Astrocyte of the hippocampus (primary cell): ENCODE measurements around the gene TK2.

Source experiments
- DNase-seq: peaks from one replicate; pipeline ENCODE4 v3.0.0; 2011; ENCODE audit warnings: low read depth, low spot score

Gene TK2

DNA sequence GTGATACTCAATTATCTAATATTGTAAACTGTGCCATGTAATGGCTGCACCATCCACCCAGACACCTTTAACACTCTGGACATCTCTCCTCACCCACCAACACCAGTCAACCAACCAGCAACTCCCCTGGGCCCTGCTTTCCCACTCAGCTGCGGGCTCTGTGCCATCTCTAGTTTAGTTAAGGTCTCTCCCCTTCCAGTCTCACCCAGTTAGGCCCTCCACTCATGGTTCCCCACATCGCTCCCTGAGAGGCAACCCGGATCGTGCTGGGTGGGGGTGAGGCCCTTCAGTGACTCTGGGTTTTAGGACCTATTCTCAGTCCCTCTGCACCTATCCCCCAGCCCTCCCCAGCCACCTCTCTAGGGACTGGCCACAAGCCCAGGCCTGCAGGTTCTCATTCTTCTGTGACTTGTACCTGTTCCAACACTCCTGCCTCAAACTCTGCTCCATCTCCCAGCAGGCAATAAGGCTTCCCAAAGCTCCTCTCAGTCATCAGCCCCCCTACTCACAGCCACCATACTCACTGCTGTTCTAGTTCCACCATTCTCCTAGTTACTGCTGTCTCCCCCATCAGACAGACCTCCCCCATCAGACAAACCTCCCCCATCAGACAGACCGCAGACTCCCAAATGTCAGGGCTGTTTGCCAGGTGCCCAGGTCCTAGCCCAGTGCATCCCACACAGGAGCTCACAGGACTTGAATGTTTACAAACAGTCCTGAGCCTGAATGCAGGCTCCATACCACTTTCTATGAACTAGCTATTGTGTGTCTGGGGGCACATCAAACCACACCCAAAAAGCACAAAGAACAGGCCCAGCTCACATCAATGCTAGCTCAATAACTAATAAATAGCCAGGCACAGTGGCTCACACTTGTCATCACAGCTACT is 2.6 kb downstream of the TK2 start:
- DNase-seq: no peak

DNA sequence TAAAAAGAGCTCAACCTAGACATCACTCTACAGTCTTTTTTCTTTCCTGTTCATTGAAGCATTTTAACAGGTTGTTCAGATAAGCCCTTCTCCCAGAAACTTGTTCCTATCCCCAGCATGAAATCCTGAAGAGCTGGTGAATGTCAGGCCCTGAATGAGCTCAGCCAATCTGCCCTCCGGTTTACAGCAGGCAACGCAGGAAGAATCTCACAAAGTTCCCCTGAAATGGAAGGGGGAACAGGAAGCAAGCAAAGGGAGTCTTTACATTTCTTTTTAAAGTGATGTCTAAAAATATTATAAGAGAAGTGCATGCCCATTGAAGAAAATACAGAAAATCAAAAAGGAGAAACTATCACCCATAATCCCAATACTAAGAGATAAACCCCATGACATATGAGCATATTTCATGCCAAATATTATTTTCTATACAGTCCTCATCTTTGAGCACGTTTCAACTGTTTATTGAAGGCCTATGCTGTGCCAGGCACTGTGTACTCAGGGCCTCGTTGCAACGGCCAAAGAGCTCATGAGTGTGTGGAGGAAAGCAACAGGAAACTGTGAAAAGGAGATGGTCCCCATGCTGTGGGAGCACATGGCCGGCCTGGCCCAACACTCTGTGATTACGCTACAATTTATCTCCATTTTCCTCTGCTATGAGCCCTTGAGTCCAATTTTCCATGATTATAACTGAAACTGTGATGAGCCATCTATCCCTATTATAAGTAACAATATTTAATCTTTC is 5.7 kb downstream of the TK2 start:
- DNase-seq: no peak

DNA sequence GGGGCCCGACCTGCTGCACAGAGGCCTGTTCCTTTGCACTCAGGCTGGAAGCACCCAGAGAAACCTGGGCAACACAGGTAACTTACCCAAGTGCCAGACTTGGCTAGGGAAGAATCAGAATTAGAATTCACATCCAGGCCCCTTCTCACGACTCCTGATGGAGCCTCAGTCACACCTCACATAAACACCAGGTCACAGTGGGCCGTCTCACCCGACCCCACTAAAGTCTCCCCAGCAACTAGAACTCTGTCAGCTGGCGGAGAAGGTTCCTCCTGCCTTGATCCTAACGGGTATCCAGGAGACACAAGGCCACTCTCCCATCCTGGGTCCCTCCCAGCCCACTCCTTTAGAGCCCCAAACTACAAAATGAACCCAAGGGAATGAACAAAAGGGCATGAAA is 6.4 kb downstream of the TK2 start:
- no peak for DNase-seq

DNA sequence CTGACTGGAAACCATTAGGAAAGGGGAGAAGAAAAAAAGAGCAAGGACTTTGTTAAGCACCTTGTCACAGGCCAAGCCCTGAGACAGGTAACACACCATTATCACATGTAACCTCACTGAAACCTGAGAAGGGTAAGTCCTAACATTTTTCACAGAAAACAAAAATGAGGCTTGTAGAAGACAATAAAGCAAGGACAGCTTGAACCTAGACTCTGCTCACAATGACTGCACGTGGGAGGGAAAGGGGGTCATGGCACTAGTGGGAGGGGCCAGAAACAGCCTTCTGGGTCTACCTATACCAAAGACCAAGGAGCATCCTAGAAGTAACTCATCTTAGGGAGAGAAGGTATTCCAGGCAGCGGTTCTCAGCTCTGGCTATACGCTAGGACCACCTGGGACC is 7.5 kb downstream of the TK2 start:
- DNase-seq: no peak

DNA sequence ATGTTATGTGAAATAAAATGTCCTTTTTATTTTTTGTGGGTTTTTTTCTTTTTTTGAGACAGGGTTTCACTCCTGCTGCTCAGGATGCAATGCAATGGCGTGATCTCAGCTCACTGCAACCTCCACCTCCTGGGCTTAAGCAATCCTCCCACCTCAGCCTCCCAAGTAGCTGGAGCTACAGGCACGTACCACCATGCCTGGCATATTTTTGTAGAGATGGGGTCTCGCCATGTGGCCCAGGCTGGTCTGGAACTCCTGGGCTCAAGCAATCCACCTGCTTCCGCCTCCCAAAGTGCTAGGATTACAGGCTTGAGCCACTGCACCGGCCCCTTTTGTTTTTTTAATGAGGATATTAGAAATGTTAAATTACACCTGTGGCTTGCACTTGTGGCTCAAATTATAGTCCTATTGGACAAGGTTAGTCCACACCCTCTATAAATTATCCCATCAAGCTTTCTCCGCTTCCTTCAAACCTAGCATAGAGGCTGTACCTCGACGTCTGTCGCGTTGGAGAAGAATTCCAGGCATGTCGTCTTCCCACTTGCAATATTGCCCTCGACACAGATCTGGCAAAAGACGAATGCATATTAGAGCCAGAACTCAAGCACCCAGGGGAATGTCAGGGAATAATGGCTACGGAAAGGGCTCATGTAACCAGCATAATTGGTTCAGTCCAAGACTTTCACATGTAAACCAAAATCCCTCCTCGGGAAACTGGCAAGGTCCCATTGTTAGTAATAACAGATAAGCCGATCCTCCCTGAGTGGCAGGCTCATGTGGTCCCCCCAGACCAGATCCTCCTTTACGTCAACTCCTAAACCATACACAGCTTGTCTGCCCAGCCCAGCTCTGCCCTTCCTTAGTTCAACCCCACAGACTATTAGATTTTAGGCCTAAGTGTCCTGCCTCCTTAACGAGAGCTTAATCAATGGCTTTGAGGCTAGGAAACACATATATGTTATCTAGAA is 8.2 kb downstream of the TK2 start:
- no peak for DNase-seq

DNA sequence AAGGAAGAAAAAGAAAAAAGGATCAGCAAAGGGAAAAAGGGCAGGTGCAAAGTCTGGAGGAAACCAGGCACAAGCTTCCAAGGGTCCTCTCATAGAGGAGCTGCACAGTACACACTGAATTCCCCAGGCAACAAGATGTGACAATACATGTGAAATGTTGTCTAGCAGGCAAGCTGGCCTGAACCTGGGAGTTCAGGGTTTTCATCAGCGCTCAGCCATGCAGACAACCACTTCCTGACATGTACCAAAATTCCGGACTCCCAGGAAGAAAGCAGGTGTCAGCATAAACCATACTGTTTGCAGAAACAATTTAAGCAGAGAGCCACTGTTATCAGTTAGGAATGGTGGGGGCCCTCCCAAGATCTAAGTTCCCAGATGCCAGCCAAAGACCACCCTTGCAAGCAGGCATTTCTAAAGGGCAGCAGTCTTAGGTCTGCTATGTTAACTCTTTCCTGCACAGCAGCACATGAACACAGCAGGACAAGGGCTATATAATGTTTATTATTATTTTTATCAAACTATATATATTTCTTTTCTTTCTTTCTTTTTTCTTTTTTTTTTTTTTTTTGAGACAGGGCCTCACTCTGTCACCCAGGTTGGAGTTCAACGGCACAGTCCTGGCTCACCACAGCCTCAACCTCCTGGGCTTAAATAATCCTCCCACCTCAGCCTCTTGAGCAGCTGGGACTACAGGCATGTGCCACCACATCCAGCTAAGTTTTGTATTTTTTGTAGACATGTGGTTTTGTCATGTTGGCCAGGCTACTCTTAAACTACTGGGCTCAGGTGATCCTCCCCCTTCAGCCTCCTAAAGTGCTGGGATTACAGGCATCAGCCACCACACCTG is 10.1 kb downstream of the TK2 start:
- DNase-seq: peak; percentile 60

DNA sequence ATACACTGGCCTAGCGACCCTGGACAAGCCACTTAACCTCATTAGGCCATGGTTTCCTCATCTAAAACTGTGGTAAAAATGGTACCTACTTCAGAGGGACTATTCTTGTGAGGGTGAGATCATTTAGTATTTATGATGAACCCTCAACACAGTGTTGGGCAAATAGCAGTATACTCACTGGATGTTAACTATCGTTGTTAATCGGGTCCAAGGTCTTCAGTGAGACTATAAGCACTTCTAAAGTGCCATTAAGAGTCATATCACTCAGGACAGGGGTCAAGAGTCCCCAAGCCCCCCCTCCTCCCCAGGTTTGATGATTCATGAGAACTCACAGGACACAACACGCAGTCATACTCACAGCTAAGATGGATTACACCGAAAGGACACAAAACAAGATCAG is 11.0 kb downstream of the TK2 start:
- no peak for DNase-seq

DNA sequence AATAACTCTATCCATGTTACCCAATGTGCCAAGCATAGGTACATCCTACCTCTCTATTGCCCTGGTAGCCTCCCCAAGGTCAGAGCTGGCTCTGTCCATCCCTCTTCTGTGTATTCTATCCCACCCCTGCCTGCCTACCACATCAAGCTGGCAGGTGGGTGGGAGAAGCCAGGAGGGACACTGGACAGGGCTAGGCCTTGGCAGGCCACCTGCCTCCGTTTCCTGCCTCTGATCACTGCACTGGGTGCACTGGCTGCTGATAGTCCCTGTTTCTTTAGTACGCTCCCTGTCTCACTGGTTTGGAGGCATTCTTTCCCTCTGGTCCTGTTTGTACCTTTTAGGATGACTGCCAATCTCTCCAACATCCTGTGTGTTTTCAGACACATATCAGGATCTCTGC is 12.7 kb downstream of the TK2 start:
- no peak for DNase-seq

DNA sequence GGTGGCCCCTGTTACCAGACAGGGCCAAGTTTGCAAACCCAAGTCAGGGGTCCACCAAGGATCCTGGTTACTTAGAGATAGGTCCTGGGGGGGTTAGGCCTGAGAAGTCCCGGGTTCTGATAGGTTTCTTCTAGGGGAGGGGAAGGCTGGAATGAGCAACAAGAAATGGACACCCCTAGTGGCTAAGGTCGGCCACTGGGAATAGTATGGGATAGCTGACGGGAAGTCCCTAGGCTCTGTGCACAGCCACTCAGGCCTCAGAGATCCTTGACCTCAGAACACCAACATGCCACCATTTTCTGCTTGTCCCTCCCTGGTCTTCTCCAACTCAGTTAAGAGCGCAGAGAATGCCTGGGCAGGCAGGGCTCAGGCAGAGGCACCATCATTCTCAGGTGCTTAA is 13.4 kb downstream of the TK2 start:
- DNase-seq: no peak

DNA sequence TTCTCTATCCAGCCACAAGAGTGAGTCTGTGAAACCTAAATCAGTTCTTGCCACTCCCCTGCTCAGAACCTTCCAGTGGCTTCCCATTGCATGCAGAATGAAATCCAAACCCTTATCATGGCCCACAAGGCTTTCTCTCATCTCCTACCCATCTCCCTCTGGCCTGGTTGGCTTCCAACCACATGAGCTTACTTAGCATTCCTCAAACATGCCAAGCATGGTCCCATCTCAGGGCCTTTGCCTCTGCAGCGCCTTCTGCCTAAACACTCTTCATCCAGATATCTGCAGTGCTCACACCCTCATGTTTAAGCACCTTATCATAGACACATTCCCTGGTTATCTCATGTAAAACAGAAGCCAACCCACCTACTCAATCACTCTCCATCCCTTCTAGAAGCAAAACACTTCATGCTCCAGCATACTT is 15.5 kb downstream of the TK2 start:
- DNase-seq: no peak

DNA sequence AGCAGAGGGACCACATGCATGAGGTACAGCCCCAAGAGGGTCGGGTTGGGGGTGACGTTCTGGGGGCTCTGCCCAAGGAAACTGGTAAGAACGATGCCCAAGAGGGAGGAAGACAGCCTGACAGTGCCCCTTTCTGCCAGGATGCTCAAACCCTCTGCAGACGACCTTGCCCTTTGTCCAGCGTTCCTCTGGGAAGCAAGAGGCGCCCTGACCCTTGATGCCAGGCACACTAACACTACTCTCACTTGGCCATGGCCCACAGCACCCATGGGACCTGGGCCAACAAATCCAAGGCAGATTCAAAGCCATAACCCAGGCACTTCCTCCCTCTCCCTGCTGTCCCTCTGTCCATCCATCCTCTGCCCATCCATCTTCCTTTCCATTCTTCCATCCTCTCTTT is 20.4 kb downstream of the TK2 start:
- DNase-seq: no peak

DNA sequence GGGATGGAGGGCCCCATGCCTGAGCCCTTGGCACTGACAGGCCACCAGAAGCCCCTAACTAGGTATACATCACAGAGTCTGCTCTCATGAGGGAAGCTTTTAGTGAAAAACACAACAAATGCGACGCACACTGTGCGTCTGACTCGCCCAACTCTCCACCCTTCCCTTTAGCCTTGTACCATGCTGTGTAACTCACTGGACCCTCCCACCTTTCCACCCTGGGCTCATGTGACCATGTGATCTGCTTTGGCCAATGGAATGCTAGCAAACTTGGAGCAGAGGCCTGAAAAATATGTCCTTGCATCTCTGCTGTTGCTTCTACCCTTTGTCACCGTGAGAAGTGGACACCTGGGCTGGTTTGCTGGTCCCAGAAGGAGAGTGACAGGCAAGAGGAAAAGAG is 21.6 kb downstream of the TK2 start:
- no peak for DNase-seq

DNA sequence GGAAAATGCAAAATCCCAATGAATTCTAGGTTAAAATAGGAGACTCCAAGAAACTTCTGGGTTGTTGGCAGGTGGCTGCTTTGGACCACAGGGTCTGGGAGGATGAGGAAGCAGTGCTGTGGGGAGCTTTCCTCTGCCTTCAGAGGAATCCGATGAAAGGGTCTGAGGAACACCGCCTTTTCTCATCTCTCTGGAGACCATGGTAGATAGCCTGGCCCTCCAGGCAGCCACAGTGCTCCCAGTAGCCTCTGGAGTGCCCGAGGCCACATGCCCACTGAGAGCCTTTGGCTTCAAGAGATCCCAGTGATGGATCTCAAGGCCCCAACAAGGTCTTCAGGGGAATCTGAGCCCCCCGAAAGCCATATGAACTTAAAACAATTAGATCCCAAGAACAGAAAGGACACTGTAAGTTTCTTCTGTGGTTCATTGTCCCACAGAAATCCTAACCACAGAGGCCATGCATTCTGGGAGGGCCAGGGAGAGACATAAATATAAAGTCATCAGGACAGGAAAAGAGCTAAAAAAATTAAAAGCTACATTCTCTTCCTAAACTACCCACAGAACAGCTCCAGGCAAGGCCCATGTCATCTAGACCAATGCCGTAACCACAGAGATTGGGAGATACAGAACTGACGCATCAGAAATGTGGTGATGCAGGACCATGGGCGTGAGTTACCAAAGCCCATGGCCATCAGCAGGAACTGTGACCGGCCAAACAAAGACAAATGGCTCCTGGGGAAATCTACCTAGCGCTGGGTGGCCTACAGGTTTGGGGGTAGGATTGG is 24.3 kb downstream of the TK2 start:
- peak; percentile 37 for DNase-seq

DNA sequence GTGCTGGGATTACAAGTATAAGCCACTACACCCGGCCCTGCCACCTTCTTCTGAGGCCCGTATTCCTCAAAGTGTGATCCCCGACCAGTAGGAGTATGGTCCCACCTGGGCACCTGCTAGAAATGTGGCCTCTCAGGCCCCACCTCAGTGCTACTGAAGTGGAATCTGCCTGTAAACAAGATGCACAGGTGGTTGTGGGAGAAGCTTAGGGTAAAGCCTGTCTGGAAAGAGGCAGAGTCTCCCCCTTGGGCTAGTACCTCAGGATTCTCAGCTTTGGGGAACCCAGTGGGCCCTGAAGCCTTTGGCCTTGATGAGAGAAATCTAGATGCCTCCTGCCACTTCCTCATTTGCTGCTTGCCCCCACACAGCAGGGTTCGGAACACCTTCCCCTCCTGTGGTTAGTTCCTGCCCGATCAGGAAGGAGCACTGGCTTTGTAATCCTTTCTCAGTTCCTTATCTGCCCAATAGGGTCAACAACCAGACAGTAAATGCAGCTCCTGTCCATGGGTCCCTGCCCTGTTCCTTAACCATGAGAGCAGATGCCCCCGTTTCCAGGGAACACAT is 25.2 kb downstream of the TK2 start:
- DNase-seq: no peak

DNA sequence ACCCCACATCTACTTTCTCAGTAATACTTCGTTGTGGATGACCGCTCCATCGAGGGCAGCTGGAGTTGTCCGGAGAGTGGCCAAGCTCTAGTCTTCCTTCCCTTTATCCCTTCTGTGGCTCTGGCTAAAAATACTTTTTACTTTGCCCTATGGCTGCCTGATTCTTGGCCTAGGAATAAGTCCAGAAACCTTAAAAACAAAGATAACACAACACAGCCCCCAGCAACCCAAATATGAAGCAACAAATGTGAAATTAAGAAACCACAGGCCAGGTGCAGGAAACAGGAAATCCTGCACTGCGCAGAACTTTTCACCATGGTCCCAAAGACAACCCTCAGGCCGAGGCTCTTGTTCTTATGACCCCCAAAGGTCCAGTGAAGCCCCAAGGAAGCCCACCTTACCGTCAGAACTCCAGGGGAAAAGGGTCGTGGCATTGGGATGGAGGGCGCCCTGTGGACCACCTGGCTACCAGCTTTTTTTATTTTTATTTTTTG is 26.0 kb downstream of the TK2 start:
- no peak for DNase-seq

DNA sequence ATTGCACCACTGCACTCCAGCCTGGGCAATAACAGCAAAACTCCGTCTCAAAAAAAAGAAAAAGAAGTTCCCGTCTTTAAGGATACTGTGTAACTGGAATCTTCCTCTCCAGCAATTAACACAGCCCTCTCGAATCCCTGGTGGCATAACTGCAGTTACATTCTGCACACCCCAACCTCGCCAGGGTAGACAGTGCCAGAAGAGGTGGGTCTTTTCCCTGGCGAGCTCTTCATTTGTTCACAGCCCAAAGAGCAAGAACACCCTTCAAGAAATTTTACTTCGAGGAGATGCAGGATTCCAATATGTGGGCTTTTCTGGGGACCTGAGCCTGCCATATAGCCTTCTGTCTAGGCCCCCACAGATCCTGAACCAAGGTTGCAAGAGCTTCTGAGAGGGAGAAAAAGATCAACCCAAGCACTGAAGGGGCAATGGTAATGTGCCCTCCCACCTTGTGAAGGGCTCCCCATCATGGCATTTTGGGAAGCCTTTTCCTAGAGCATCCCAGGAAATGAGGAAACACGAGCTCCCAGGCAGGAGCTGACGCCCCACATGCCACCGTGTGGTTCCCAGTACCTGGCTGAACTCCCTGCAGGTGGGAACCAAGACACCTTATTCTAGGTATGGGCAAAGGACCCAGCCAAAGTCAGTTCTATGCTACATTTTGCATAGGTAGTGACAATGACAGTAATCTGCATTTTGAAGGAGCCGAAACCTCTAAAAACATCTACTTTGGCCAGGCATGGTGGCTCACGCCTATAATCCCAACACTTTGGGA is 26.9 kb downstream of the TK2 start:
- DNase-seq: no peak

DNA sequence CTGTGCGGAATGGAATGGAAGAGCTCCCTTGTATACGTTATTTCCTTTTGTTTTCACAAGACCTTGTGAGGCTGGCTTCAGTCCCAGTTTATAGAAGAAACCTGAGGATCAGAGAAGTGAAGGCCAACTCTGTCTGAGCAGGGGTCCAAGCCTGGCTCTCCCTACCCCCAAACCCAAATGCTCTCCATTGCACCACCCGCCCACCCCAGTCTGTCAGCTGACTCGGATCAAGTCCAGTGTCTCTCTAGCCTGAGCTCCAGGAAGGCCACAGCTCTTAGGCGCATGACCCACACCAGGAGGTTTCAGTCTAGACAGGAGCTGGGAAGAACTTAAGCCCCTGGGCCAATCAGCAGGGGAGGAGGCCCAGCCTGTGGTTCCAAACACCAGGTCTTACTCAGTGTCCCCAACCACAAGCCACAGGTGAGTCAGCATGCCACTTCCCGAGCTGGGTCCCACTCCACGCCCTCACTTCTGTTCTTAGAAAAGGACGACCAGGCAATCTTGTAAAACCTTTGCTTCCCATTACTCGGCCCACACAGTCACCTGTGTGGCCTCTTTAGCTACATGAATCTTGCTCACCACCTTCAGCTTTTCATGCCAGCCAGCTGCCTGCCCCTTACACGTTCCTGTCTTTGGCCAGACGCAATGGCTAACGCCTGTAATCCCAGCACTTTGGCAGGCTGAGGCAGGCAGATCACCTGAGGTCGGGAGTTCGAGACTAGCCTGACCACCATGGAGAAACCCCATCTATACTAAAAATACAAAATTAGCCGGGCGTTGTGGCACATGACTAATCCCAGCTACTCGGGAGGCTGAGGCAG is 27.8 kb downstream of the TK2 start:
- DNase-seq: peak; percentile 92

DNA sequence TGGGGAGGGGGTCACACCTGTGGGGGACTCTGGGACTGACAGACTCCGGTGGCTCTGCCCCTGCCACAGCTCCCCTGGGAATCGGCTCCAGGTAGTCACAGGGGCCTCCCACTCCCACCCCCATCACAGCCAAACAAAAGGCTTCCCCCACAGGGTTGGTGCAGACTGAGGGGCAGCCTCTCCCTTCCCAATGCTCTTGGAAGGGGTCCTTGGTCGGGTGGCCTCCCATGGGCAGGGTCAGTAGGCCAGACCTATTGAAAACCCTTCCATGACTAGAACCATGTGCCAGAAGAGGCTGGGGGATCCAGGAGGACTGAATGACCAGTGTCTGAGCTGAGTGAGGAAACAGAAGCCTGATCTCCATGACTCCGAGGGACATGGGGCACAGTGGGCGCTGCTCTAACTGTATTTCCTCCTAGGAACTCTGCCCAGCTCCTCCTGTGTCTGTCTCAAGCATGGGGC is 28.6 kb downstream of the TK2 start:
- DNase-seq: no peak
